Left lung (tissue), 10 donors: ENCODE data around the gene IFITM1. TPM values are rescaled to one million over a fixed set of nuclear protein-coding genes. Genes with fewer than 3 reads are reported as not detected.
A peak's percentile ranks its signal among the peaks of the same experiment; 100 is the strongest.

Source experiments
- ATAC-seq: fragments of 200-7000 bp; cut with Tn5 transposase; one replicate; pipeline ENCODE4 v1.9.1; 2020; ENCODE audit warnings: moderate library complexity
- DNase-seq, 4 donors: peaks; one replicate each; pipeline ENCODE4 v3.0.0-alpha.2; 2013 to 2020
- H3K27ac ChIP-seq, 2 donors: fragments of 200-600 bp; sonication (generic) in 1 of 2; one replicate each; pipeline versions ENCODE4 v1.5.0 to v1.8.0; 2020 to 2021
- H3K27me3 ChIP-seq, 2 donors: fragments of 200-600 bp; sonication (generic) in 1 of 2; one replicate each; pipeline versions ENCODE4 v1.5.0 to v1.8.0; 2020 to 2021
- H3K36me3 ChIP-seq, 2 donors: fragments of 200-600 bp; sonication (generic) in 1 of 2; one replicate each; pipeline versions ENCODE4 v1.5.0 to v1.8.0; 2020 to 2021
- H3K4me1 ChIP-seq, 2 donors: fragments of 200-600 bp; one replicate each; pipeline ENCODE4 v1.8.0; 2021
- H3K4me3 ChIP-seq, 2 donors: fragments of 200-600 bp; sonication (generic) in 1 of 2; one replicate each; pipeline versions ENCODE4 v1.5.0 to v1.8.0; 2020 to 2021; ENCODE audit warnings: mild to moderate bottlenecking in 1 of 2
- H3K9me3 ChIP-seq, 2 donors: fragments of 200-600 bp; sonication (generic) in 1 of 2; one replicate each; pipeline versions ENCODE4 v1.5.0 to v1.8.0; 2020 to 2021
- intact Hi-C, 2 donors: fragments of 100-400 bp; cut with DNase I; formaldehyde crosslinking; loops; one replicate each; pipeline versions ENCODE4 v1.11.2 to v1.14.2; 2022
- polyA plus RNA-seq, 6 donors: library from polyadenylated mRNA; unstranded; fragments of 120-200 nt; gene quantifications; one replicate each; pipeline ENCODE4 v1.2.1, GENCODE V29; 2013; ENCODE audit not compliant: insufficient read length in 6 of 6
- total RNA-seq, 2 donors: library from RNA; stranded (reverse); fragmentation: NEBNext Ultra II Directional; extraction: Animal tissue kit (Norgen Biotek cat#: 25700); gene quantifications; one replicate each; pipeline ENCODE4 v1.2.1, GENCODE V29; 2021
- TF ChIP-seq, protein P1 (sequence below), 2 donors: fragments of 200-600 bp; sonication (generic) in 1 of 2; IDR thresholded peaks; one replicate each; pipeline versions ENCODE4 v1.5.0 to v1.8.0; 2021; ENCODE audit warnings: antibody characterized with exemption in 2 of 2
- donor health status: DM: no; HTN: yes; CAD: no.
- donor health status: DM: no; HTN: no; CAD: no.

Gene IFITM1
- total and polyA plus RNA-seq, 8 donors: 6.3 to 149 (median 14.5) TPM

DNA sequence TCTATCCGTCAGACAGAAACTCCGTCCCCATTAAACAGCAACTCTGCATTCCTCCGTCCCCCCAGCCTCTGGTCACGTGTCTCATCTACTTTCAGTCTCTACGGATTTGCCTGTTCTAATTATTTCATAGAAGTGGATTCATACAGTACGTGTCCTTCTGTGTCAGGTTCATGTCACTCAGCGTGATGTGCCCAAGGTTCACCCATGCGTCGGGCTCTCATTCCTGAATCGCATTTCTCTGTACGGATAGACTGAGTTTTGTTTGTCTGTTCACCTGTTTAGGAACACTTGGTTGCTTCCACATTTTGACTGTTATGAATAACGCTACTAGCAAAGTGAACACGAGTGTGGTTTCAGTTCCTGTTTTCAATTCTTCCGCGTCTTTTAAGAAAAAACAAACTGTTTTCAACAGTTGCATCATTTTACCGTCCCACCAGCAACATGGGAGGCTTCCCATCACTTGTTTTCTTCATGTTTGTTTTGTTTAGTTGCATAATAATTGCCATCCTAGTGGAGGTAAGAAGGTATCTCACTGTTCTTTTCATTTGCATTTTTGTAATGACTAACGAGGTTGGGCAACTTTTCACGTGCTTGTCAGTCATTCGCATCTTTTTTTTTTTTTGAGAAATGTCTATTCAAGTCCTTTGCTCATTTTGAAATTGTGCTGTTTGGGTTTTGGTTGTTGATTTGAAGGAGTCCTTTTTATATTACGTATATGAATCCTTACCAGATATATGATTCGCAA, 44.5 kb upstream of the IFITM1 start:
- TF ChIP-seq, protein P1, sequence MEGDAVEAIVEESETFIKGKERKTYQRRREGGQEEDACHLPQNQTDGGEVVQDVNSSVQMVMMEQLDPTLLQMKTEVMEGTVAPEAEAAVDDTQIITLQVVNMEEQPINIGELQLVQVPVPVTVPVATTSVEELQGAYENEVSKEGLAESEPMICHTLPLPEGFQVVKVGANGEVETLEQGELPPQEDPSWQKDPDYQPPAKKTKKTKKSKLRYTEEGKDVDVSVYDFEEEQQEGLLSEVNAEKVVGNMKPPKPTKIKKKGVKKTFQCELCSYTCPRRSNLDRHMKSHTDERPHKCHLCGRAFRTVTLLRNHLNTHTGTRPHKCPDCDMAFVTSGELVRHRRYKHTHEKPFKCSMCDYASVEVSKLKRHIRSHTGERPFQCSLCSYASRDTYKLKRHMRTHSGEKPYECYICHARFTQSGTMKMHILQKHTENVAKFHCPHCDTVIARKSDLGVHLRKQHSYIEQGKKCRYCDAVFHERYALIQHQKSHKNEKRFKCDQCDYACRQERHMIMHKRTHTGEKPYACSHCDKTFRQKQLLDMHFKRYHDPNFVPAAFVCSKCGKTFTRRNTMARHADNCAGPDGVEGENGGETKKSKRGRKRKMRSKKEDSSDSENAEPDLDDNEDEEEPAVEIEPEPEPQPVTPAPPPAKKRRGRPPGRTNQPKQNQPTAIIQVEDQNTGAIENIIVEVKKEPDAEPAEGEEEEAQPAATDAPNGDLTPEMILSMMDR (IDR thresholded peaks at IDR 0.05): peak in 1 of 2 donors; percentile 45
- Histone ChIP-seq H3K4me3 (peak overlapping the region; percentile 3 to 45), H3K4me1 (peaks cover 0 to 33% of the 10 kb centered on the region in 2 donors), H3K36me3 (no peaks in the 10 kb centered on the region), H3K9me3 (peaks cover 0 to 5% of the 10 kb centered on the region in 2 donors), H3K27me3 (no peaks in the 10 kb centered on the region), H3K27ac (peak overlapping the region; percentile 84 to 96)
- DNase-seq (no peak), ATAC-seq (peak; percentile 34)
- intact Hi-C loops: no loop called here

DNA sequence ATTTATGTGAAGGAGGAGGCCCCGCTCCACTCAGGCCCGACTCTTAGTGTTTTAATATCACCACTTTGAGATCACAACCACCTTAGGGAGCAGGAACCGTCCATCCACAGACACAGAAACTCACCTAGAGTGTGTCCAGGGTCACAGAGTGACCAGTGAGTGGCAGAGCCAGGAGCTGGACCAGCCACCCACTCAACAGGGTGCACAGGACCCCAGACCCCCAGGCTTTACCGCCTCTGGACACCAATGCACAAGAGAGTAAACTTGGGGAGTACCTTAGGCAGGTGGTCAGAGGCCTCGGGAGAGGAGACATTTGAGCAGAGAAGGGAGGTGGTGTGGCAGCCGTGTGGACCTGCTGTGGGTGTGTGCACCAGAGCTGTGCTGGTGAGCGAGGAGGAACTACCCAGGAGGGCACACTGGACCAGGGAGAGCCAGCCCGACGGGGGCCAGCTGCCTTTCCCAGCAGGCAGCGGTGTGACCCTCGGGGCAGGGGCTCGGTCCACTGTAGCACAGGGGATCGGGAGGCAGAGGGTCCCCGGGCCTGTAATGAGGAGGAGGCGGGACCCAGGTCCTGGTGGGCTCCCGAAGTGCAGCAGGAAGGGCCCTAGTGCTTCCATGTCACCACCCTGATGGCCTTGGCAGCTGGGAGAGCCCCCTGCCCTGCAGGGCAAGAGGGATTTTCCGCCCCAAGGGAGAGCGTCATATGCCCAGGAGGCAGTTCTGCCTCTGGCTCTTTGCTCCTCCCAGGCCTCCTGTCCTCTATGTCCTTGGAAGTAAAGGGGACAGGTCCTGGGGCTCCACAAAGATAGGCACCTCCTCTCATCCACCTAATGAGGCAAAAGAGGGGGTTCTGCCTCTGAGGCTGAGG, 43.2 kb upstream of the IFITM1 start:
- Histone ChIP-seq H3K9me3 (peaks cover 0 to 4% of the 10 kb centered on the region in 2 donors), H3K27me3 (no peaks in the 10 kb centered on the region), H3K27ac (peak overlapping the region in 1 of 2 donors; percentile 96), H3K36me3 (no peaks in the 10 kb centered on the region), H3K4me1 (peaks cover 0 to 39% of the 10 kb centered on the region in 2 donors), H3K4me3 (no peak overlapping the region)
- DNase-seq (no peak), ATAC-seq (no peak)
- intact Hi-C loops: no loop called here
- TF ChIP-seq, protein P1 (IDR thresholded peaks at IDR 0.05): no peak

DNA sequence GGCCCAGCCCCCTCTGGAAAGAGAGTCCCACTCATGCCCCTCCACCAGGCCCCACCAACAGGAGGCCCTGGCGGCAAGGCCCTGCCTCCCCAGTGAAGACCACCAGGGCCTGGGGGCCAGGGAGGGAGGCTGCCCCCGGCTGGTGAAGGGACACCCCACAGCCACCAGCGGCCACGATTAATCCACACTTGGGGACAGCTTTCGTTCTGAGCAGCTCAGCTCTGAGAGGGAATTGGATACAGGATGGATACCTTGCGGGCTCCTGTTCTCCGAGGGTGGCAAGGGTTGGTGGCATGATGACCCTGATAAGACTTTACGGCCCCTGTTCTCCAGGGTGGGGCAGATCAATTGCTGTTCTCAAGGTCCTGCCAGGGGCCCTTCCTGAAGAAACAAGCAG, 42.5 kb upstream of the IFITM1 start:
- TF ChIP-seq, protein P1 (IDR thresholded peaks at IDR 0.05): no peak
- Histone ChIP-seq H3K9me3 (no peaks in the 10 kb centered on the region), H3K27me3 (no peaks in the 10 kb centered on the region), H3K4me1 (peaks cover 0 to 39% of the 10 kb centered on the region in 2 donors), H3K4me3 (no peak overlapping the region), H3K36me3 (no peaks in the 10 kb centered on the region), H3K27ac (peak overlapping the region in 1 of 2 donors; percentile 96)
- no peak for DNase-seq
- no peak for ATAC-seq
- intact Hi-C loops: no loop called here

DNA sequence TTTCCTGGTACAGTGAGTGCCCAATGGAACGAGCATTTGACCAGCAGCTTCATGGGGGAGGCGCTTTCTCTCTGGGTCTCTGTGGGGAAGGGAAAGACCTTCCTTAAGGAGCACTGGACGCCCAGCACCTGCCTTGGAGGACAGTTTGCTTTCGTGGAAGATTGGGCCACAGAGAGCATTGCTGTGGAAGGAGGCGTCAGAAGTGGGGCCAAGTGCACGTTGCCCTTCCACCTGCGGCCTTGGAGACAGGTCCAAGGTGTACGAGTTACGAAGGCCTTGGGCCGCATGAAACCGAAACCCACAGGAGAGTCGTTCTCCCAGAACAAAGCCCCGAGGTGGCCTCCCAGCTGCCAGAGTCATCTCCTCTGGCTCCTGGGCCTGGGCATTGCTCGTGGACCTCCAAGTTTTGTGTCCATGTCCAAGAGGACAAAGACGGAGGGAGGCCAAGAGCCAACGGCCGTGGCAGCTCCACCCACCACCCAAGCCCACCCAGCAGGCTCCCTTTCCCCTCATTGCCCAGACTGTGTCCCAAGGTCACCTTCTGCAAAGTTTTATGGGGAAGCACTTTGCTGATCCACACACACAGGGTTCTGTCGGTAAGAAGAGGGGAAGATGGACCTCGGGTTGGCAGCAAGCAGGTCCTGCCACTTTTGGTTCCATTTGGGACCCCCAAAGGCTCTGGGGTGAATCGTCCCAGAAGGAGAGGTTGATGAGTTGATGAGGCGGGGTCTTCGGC, 41.5 kb upstream of the IFITM1 start:
- no peak overlapping the region for H3K27ac ChIP-seq
- H3K27me3 ChIP-seq: peaks cover 0 to 2% of the 10 kb centered on the region in 2 donors
- TF ChIP-seq, protein P1 (IDR thresholded peaks at IDR 0.05): no peak
- no peaks in the 10 kb centered on the region for H3K9me3 ChIP-seq
- peaks cover 0 to 39% of the 10 kb centered on the region in 2 donors for H3K4me1 ChIP-seq
- DNase-seq (no peak), ATAC-seq (no peak)
- no peak overlapping the region for H3K4me3 ChIP-seq
- intact Hi-C loops: no loop called here
- no peaks in the 10 kb centered on the region for H3K36me3 ChIP-seq
